Head of caudate nucleus (tissue), 42 donors: Measurements from ENCODE around the gene ID4.
"Not testable (repeated sequence)": the region's sequence is repeated elsewhere in the genome, so short reads cannot be mapped to it uniquely, and the experiment has no call there.

Experiments used
- DNase-seq, 42 donors: peaks; one replicate each; pipeline versions ENCODE4 v3.0.0 to v3.0.0-alpha.2; 2020 to 2021; ENCODE audit warnings: mixed read lengths in 7 of 42
- intact Hi-C: fragments of 100-400 bp; cut with DNase I; formaldehyde crosslinking; loops from one replicate; pipeline ENCODE4 v1.15.0; 2022

Gene ID4

DNA sequence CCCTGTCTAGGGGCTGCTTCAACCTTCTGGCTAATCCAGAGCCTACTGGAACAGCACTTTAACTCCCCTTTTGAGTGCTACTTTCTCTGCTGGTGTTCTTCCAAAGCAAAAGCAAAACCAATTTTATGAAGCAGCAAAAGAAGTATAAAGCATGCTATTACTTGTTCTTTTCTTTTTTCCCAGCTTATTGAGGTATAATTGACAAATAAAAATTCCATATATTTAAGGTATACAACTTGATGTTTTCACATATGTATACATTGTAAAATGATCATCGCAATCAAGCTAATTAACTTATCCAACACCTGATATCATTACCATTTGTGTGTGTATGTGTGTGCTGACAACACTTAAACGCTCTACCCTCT, 14.9 kb downstream of the ID4 start:
- DNase-seq: no peak
- intact Hi-C loops: loop anchor here (10.0 kb wide), 1 partner anchor 1257 kb away; no protein-coding TSS in a partner anchor

GRCh38 chr6:19852927-19853326, 15.8 kb downstream of the ID4 start:
- DNase-seq: no peak
- intact Hi-C loops: loop anchor here (10.0 kb wide), 1 partner anchor 1258 kb away; no protein-coding TSS in a partner anchor

GRCh38 chr6:19854421-19855015, 17.3 kb downstream of the ID4 start:
- DNase-seq: not testable (repeated sequence)
- intact Hi-C loops: loop anchor here (10.0 kb wide), 1 partner anchor 1260 kb away; no protein-coding TSS in a partner anchor

- intact Hi-C loops: loop anchor here (10.0 kb wide), 1 partner anchor 1261 kb away; no protein-coding TSS in a partner anchor
- DNase-seq: no peak
These were observed 18.4 kb downstream of the ID4 start for GRCh38 chr6:19855536-19855935.

GRCh38 chr6:19857139-19857538, 20.0 kb downstream of the ID4 start:
- intact Hi-C loops: loop anchor here (10.0 kb wide), 1 partner anchor 1262 kb away; no protein-coding TSS in a partner anchor
- DNase-seq: no peak

GRCh38 chr6:19857703-19858102, 20.5 kb downstream of the ID4 start:
- no peak for DNase-seq
- intact Hi-C loops: loop anchor here (10.0 kb wide), 1 partner anchor 1263 kb away; no protein-coding TSS in a partner anchor

DNA sequence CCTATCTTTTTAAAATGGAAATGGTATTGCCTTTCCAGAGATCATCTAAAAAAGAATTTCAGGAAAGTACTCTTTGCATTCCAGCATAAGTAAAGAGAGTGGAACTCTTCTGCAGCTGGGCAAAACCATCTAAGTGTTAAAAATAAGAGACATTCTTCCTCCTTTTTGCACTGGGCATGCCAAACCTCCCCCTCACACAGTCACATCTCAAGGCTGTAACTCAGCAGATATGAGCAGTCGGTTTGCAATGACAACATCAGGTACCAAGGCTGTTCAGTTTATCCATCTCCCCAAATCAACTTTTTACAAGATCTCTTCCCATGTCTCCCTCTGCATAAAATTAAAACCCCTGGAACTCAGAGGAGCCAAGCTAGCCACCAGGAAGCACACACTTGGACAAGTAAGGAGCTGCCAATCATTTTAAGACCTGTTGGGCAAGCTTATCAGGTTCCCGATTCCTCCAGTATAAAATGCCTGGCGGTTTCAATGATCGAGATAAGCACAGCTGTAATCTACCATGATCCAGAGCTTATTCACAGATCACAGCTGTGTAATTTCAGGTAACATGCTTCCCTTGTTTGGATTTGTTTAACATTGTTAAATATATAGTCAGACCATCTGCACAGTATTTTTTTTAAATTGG, 23.2 kb downstream of the ID4 start:
- no peak for DNase-seq
- intact Hi-C loops: no loop called here

GRCh38 chr6:19864285-19864684, 27.1 kb downstream of the ID4 start:
- intact Hi-C loops: no loop called here
- no peak for DNase-seq

GRCh38 chr6:19865178-19865577, 28.0 kb downstream of the ID4 start:
- no peak for DNase-seq
- intact Hi-C loops: no loop called here

- DNase-seq: peak in 5 of 42 donors; percentile 20 to 41 (median 23)
- intact Hi-C loops: no loop called here
These were observed 29.2 kb downstream of the ID4 start for GRCh38 chr6:19866173-19866984.

DNA sequence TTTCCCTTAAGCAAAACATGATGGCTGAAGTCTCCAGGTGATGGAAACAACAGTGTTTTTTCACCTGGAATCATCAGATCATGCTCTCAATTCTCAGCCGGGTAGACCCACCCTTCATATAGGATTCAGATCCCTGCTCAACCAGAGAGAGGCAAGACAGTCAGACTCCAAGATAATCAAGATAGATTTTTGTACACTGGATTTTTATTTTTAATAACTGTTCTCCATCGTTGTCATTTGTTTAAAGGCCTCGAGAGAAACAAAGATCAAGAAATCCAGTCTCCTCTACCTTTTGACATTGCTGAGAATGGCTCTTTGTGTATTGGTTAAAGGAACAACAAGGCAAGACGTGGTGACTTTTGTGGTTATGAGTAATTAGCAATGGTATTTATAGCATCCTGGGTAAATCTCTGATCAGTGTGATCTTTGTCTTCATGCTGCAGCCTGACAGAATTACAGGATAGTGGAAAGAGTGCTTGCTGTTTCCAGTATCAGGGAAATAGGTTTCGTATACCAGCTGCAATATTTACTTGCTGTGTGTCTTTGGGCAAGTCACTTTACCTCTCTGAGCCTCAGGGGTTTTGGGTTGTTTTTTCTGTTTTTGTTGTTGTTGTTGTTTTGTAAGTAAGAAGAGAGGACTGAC, 29.9 kb downstream of the ID4 start:
- no peak for DNase-seq
- intact Hi-C loops: no loop called here

- no peak for DNase-seq
- intact Hi-C loops: no loop called here
These were observed 32.3 kb downstream of the ID4 start for GRCh38 chr6:19869464-19869863.

DNA sequence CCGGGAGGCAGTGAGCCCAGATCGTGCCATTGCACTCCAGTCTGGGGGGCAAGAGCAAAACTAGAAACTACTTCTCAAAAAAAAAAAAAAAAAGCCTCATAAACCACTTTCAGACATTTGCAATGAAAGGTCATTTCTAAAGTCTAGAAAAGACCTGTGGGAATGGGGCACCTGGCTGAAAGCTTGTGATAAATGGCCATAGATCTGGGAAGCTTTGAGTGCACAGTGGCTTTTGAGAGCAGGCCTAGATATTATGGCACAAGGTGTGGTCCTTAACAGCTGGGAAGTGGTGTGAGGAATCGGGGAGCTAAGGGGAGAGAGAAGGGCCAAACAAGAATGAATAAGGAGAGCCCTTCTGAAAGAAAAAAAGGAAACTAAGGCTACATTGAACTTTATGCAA, 33.2 kb downstream of the ID4 start:
- no peak for DNase-seq
- intact Hi-C loops: no loop called here

- intact Hi-C loops: no loop called here
- DNase-seq: no peak
These were observed 35.9 kb downstream of the ID4 start for GRCh38 chr6:19873031-19873430.

DNA sequence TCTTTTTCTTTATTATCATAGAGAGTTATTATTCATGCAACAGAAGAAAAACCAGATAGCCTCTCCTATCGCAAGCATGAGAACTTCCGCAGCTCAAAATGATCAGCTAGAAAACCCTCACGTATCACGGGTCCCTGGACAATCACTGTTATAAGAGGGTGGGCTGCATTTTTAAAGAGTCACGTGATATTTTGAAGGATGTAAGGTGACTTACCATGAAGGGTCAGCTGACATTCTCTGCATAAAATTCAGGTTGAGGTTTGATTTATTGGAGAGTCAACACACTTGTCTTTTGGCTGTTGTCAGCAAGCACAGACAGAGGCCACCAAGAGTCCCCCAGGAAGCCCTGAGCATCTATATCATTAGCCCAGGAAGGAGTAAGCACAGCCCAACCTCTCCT, 39.5 kb downstream of the ID4 start:
- intact Hi-C loops: no loop called here
- peak in 5 of 42 donors; percentile 13 to 37 (median 18) for DNase-seq

- no peak for DNase-seq
- intact Hi-C loops: no loop called here
These were observed 42.5 kb downstream of the ID4 start for GRCh38 chr6:19879663-19880062.

- no peak for DNase-seq
These were observed 42.9 kb downstream of the ID4 start for GRCh38 chr6:19880066-19880465.

DNA sequence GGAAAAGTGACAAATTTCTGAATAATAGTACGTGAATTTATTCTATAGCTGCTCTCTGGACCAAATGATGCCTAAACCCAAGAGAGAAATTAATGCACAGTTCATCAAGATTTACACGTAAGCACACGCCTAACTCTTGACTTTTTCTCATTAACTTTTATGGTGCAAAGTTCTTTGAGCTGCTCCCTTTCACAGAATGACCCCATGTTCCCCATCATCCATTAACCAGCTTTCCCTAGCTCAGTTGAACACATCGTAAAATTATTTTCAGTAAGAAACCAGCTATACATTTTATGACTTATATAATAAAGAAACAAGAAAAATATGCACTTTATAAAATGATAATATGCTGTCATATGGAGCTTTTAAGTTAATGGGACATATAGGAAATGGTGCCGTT, 54.3 kb downstream of the ID4 start:
- intact Hi-C loops: no loop called here
- DNase-seq: no peak

More at GRCh38 chr6:19880066-19880465, 42.9 kb downstream of the ID4 start:
- intact Hi-C loops: no loop called here
